Liver (tissue), 3 donors: Measurements from ENCODE around the gene NDST1.

Experiments used
- JUND ChIP-seq, 2 donors: IDR thresholded peaks; 2 replicates each; pipeline ENCODE4 v1.6.1; 2016; ENCODE audit warnings: antibody characterized with exemption in 2 of 2
- RAD21 ChIP-seq, 2 donors: IDR thresholded peaks; 2 replicates each; pipeline ENCODE4 v1.6.1; 2016; ENCODE audit warnings: antibody characterized with exemption in 2 of 2, mild to moderate bottlenecking in 2 of 2
- TAF1 ChIP-seq: conservative IDR thresholded peaks from 2 replicates; pipeline ENCODE4 v1.6.1; 2016; ENCODE audit warnings: antibody characterized with exemption, mild to moderate bottlenecking
- YY1 ChIP-seq: IDR thresholded peaks from 2 replicates; pipeline ENCODE4 v1.6.1; 2016; ENCODE audit warnings: antibody characterized with exemption, mild to moderate bottlenecking
- TF ChIP-seq, protein P1 (sequence below): fragments of 150-350 bp; IDR thresholded peaks from 2 replicates; pipeline ENCODE4 v1.5.1; 2017; ENCODE audit warnings: improper control_type of control experiment, low read depth, low read length; ENCODE audit not compliant: missing input control
- TF ChIP-seq, protein P2 (sequence below): IDR thresholded peaks from 2 replicates; pipeline ENCODE4 v1.6.1; 2016; ENCODE audit warnings: antibody characterized with exemption
- TF ChIP-seq, protein P3 (sequence below): IDR thresholded peaks from 2 replicates; pipeline ENCODE4 v1.6.1; 2016; ENCODE audit warnings: antibody characterized with exemption, mild to moderate bottlenecking
- TF ChIP-seq, protein P4 (sequence below): IDR thresholded peaks from 2 replicates; pipeline ENCODE4 v1.6.1; 2016; ENCODE audit warnings: antibody characterized with exemption
- donor health status: healthy.
- donor health status: healthy.

DNA sequence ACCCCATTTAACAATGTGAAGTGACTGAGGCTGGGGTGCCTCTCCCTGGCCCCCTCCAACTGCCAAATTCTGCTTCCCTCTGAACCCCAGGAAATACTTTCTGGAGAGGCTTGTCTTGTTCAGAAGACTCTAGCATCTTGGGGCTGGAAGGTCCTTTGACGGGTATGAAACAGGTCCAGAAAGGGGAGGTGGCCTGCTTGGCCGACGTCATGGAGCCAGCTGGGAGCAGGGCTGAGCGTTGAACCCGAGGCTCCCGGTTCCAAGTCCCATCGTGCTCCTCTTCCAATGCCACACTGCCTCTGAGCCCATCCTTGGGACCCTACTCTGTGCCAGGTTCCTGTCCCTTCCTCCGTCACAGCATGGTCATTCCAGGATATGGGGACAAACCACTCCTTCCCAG lies 46.9 kb downstream of the NDST1 start:
- TF ChIP-seq, protein P1, sequence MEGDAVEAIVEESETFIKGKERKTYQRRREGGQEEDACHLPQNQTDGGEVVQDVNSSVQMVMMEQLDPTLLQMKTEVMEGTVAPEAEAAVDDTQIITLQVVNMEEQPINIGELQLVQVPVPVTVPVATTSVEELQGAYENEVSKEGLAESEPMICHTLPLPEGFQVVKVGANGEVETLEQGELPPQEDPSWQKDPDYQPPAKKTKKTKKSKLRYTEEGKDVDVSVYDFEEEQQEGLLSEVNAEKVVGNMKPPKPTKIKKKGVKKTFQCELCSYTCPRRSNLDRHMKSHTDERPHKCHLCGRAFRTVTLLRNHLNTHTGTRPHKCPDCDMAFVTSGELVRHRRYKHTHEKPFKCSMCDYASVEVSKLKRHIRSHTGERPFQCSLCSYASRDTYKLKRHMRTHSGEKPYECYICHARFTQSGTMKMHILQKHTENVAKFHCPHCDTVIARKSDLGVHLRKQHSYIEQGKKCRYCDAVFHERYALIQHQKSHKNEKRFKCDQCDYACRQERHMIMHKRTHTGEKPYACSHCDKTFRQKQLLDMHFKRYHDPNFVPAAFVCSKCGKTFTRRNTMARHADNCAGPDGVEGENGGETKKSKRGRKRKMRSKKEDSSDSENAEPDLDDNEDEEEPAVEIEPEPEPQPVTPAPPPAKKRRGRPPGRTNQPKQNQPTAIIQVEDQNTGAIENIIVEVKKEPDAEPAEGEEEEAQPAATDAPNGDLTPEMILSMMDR: no peak
- no peak for TF ChIP-seq YY1
- TF ChIP-seq, protein P2, sequence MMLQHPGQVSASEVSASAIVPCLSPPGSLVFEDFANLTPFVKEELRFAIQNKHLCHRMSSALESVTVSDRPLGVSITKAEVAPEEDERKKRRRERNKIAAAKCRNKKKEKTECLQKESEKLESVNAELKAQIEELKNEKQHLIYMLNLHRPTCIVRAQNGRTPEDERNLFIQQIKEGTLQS: no peak
- TF ChIP-seq, protein P3, sequence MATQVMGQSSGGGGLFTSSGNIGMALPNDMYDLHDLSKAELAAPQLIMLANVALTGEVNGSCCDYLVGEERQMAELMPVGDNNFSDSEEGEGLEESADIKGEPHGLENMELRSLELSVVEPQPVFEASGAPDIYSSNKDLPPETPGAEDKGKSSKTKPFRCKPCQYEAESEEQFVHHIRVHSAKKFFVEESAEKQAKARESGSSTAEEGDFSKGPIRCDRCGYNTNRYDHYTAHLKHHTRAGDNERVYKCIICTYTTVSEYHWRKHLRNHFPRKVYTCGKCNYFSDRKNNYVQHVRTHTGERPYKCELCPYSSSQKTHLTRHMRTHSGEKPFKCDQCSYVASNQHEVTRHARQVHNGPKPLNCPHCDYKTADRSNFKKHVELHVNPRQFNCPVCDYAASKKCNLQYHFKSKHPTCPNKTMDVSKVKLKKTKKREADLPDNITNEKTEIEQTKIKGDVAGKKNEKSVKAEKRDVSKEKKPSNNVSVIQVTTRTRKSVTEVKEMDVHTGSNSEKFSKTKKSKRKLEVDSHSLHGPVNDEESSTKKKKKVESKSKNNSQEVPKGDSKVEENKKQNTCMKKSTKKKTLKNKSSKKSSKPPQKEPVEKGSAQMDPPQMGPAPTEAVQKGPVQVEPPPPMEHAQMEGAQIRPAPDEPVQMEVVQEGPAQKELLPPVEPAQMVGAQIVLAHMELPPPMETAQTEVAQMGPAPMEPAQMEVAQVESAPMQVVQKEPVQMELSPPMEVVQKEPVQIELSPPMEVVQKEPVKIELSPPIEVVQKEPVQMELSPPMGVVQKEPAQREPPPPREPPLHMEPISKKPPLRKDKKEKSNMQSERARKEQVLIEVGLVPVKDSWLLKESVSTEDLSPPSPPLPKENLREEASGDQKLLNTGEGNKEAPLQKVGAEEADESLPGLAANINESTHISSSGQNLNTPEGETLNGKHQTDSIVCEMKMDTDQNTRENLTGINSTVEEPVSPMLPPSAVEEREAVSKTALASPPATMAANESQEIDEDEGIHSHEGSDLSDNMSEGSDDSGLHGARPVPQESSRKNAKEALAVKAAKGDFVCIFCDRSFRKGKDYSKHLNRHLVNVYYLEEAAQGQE: no peak
- TF ChIP-seq TAF1: no peak
- no peak for TF ChIP-seq JUND (IDR thresholded peaks at IDR 0.05)
- TF ChIP-seq, protein P4, sequence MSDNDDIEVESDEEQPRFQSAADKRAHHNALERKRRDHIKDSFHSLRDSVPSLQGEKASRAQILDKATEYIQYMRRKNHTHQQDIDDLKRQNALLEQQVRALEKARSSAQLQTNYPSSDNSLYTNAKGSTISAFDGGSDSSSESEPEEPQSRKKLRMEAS: no peak
- no peak for TF ChIP-seq RAD21 (IDR thresholded peaks at IDR 0.05)
